HepG2 (cell line): ENCODE data around the gene SNRPN. TPM values are rescaled to one million over a fixed set of nuclear protein-coding genes. Genes with fewer than 3 reads are reported as not detected.

Experiments used
- ATAC-seq: fragments of 200-7000 bp; cut with Tn5 transposase; 3 replicates; pipeline ENCODE4 v1.9.1; 2020; ENCODE audit warnings: mild to moderate bottlenecking, moderate library complexity
- BruUV-seq: library from RNA; stranded (reverse); fragments of 400-500 nt; replicated peaks from 2 replicates; lab custom pipeline; 2021; lab: Mats Ljungman, UMichigan
- CTCF ChIA-PET: fragments of 300-600 bp; formaldehyde crosslinking; extraction: SDS; loops from one replicate; lab custom pipeline; 2021; ENCODE audit warnings: low total read pairs, inconsistent platforms, low intra/inter-chr PET ratio; lab: Yijun Ruan, JAX
- POLR2A ChIA-PET: fragments of 350-600 bp; sonication (Branson Sonifier 250); formaldehyde crosslinking; loops from one replicate; lab custom pipeline; 2020; ENCODE audit warnings: antibody characterized with exemption, inconsistent platforms; lab: Yijun Ruan, JAX
- DNase-seq: peaks from one replicate; pipeline ENCODE4 v3.0.0-alpha.2; 2015; ENCODE audit warnings: low spot score
- FAIRE-seq: peaks from 3 replicates; lab custom pipeline; 2011; peaks lifted over from hg19 to GRCh38; lab: Jason Lieb, UNC
- H2AFZ ChIP-seq: one replicate; pipeline ENCODE4 v1.6.1; 2011; ENCODE audit warnings: low read length, inconsistent platforms
- H3K27ac ChIP-seq: fragments of 300-600 bp; 3 replicates; pipeline ENCODE4 v1.8.0; 2011; ENCODE audit warnings: mixed run types, mild to moderate bottlenecking, mixed read lengths, low read length, inconsistent platforms; ENCODE audit not compliant: insufficient read depth; ENCODE audit errors: extremely low read length
- H3K27me3 ChIP-seq, 2 experiments: fragments of 200-600 bp in 1 of 2; 2 replicates in 1 of 2; 3 replicates in 1 of 2; pipeline versions ENCODE4 v1.6.0 to v1.8.0; 2011; ENCODE audit warnings: low read length in 2 of 2, mild to moderate bottlenecking in 2 of 2, moderate library complexity in 2 of 2, inconsistent platforms in 1 of 2; ENCODE audit not compliant: insufficient read depth in 2 of 2, control insufficient read depth in 1 of 2
- H3K36me3 ChIP-seq, 2 experiments: fragments of 200-600 bp in 1 of 2; replicated peaks in 1 of 2; 2 replicates in 1 of 2; 3 replicates in 1 of 2; pipeline versions ENCODE4 v1.5.1 to v1.8.0; 2011; ENCODE audit warnings: low read length in 2 of 2, inconsistent platforms in 1 of 2; ENCODE audit not compliant: insufficient read depth in 2 of 2, control insufficient read depth in 1 of 2
- H3K4me1 ChIP-seq: 2 replicates; pipeline ENCODE4 v1.5.1; 2012; ENCODE audit warnings: low read length, inconsistent platforms; ENCODE audit not compliant: insufficient read depth
- H3K4me2 ChIP-seq: 2 replicates; pipeline ENCODE4 v1.6.0; 2011; ENCODE audit warnings: low read depth, low read length, inconsistent platforms
- H3K4me3 ChIP-seq, 3 experiments: fragments of 200-600 bp in 1 of 3; sonication (generic), shearing (Covaris generic) in 1 of 3; replicated peaks in 1 of 3; 2 replicates each; pipeline ENCODE4 v1.5.1; 2011 to 2016; ENCODE audit warnings: low read length in 3 of 3, inconsistent platforms in 2 of 3, low read depth in 2 of 3, mild to moderate bottlenecking in 2 of 3, control low read depth in 1 of 3, mixed read lengths in 1 of 3; ENCODE audit not compliant: insufficient read depth in 1 of 3
- H3K79me2 ChIP-seq: one replicate; pipeline ENCODE4 v1.6.1; 2011; ENCODE audit warnings: low read length, inconsistent platforms; ENCODE audit not compliant: insufficient read depth
- H3K9ac ChIP-seq: 2 replicates; pipeline ENCODE4 v1.6.0; 2011; ENCODE audit warnings: mild to moderate bottlenecking, low read depth, low read length, inconsistent platforms; ENCODE audit not compliant: insufficient read depth
- H3K9me3 ChIP-seq: 2 replicates; pipeline ENCODE4 v1.5.1; 2012; ENCODE audit warnings: mild to moderate bottlenecking, low read length
- H4K20me1 ChIP-seq: 2 replicates; pipeline ENCODE4 v1.6.0; 2011; ENCODE audit warnings: inconsistent platforms, mild to moderate bottlenecking, low read length, moderate library complexity; ENCODE audit not compliant: insufficient read depth
- ARHGAP35 ChIP-seq: sonication (generic); formaldehyde crosslinking; IDR thresholded peaks from 2 replicates; pipeline ENCODE4 v1.9.0; 2022; ENCODE audit warnings: mild to moderate bottlenecking, inconsistent platforms, moderate library complexity, missing genetic modification reagents, borderline replicate concordance
- MIXL1 ChIP-seq: IDR thresholded peaks from 2 replicates; pipeline ENCODE4 v1.6.1; 2016
- PAF1 ChIP-seq: IDR thresholded peaks from 2 replicates; pipeline ENCODE4 v1.6.1; 2016; ENCODE audit warnings: missing genetic modification reagents, missing compliant biosample characterization
- PHF20 ChIP-seq: sonication (generic); formaldehyde crosslinking; IDR thresholded peaks from 2 replicates; pipeline ENCODE4 v1.5.0; 2020; ENCODE audit warnings: mild to moderate bottlenecking, missing genetic modification reagents
- POLR2G ChIP-seq: fragments of 200-400 bp; formaldehyde crosslinking; IDR thresholded peaks from 2 replicates; pipeline ENCODE4 v1.6.1; 2018; ENCODE audit warnings: mild to moderate bottlenecking, low read depth, low read length, moderate library complexity
- RELA ChIP-seq: sonication (generic); formaldehyde crosslinking; IDR thresholded peaks from 2 replicates; pipeline ENCODE4 v1.4.0; 2020; ENCODE audit warnings: missing genetic modification reagents
- THAP11 ChIP-seq: IDR thresholded peaks from 2 replicates; pipeline ENCODE4 v1.6.1; 2016; ENCODE audit warnings: missing biosample characterization, missing genetic modification reagents
- ZBTB43 ChIP-seq: sonication (generic); formaldehyde crosslinking; conservative IDR thresholded peaks from 2 replicates; pipeline ENCODE4 v1.4.0; 2020; ENCODE audit warnings: missing genetic modification reagents
- ZNF136 ChIP-seq: sonication (generic); formaldehyde crosslinking; IDR thresholded peaks from 2 replicates; pipeline ENCODE4 v1.8.1; 2022; ENCODE audit warnings: low read depth, mild to moderate bottlenecking, moderate library complexity, missing genetic modification reagents
- ZNF644 ChIP-seq: IDR thresholded peaks from 2 replicates; pipeline ENCODE4 v1.6.1; 2016; ENCODE audit warnings: low read depth
- ZNF691 ChIP-seq: sonication (generic); formaldehyde crosslinking; IDR thresholded peaks from 2 replicates; pipeline ENCODE4 v1.4.0; 2020; ENCODE audit warnings: missing genetic modification reagents, low read depth, mild to moderate bottlenecking, borderline replicate concordance
- ZNF850 ChIP-seq: sonication (generic); formaldehyde crosslinking; conservative IDR thresholded peaks from 2 replicates; pipeline ENCODE4 v1.9.0; 2021; ENCODE audit warnings: mild to moderate bottlenecking, missing genetic modification reagents
- ZNF891 ChIP-seq: sonication (generic); formaldehyde crosslinking; IDR thresholded peaks from 2 replicates; pipeline ENCODE4 v1.5.0; 2020; ENCODE audit warnings: mild to moderate bottlenecking, missing genetic modification reagents
- WGBS: methylation state at CpG from one replicate; pipeline ENCODE4 v1.1.6; 2017; ENCODE audit warnings: low lambda C conversion rate; 5-methylcytosine and 5-hydroxymethylcytosine counted together
- in situ Hi-C: cut with HindIII; loops from 2 replicates; pipeline ENCODE4 v1.10.0; 2017; ENCODE audit warnings: low pct_unique_long_range_greater_than_20kb; ENCODE audit not compliant: extremely low pct_ligation_motif_present
- intact Hi-C: fragments of 100-400 bp; cut with micrococcal nuclease; formaldehyde crosslinking; loops from one replicate; pipeline ENCODE4 v1.10.0; 2022; ENCODE audit not compliant: unreplicated experiment
- polyA plus RNA-seq, 8 experiments: library from polyadenylated mRNA; depleted of rRNA in 3 of 8; stranded (reverse) in 7 of 8; unstranded in 1 of 8; fragments of >200 nt; fragmentation: Illumina TruSeq in 4 of 8; extraction: Trizol in 4 of 8; gene quantifications; 2 replicates each; pipeline versions ENCODE4 v1.2.1 to v1.2.3, GENCODE V29; 2011 to 2016; ENCODE audit warnings: low read depth in 4 of 8, missing spikeins in 1 of 8, mixed read lengths in 1 of 8; ENCODE audit not compliant: insufficient read depth in 1 of 8
- total RNA-seq, 5 experiments: library from RNA; depleted of rRNA; stranded (reverse); fragments of >200 nt; fragmentation: Illumina TruSeq; extraction: Trizol; gene quantifications; 2 replicates each; pipeline ENCODE4 v1.2.3, GENCODE V29; 2016; ENCODE audit warnings: low read depth in 1 of 5
- TF ChIP-seq, protein P1 (sequence below): sonication (generic); formaldehyde crosslinking; IDR thresholded peaks from 2 replicates; pipeline ENCODE4 v1.4.0; 2020; ENCODE audit warnings: mild to moderate bottlenecking, missing genetic modification reagents, borderline replicate concordance
- TF ChIP-seq, protein P2 (sequence below): IDR thresholded peaks from 2 replicates; pipeline ENCODE4 v1.6.1; 2012; ENCODE audit warnings: inconsistent platforms
- TF ChIP-seq, protein P3 (sequence below): sonication (generic); formaldehyde crosslinking; IDR thresholded peaks from 2 replicates; pipeline ENCODE4 v1.5.0; 2020; ENCODE audit warnings: missing genetic modification reagents

The SNRPN gene
- total and polyA plus RNA-seq, 2 of the 13 experiments (the other 11 are each of a cell fraction or from before 2014, with no cell fraction given): 133 to 212 TPM

DNA sequence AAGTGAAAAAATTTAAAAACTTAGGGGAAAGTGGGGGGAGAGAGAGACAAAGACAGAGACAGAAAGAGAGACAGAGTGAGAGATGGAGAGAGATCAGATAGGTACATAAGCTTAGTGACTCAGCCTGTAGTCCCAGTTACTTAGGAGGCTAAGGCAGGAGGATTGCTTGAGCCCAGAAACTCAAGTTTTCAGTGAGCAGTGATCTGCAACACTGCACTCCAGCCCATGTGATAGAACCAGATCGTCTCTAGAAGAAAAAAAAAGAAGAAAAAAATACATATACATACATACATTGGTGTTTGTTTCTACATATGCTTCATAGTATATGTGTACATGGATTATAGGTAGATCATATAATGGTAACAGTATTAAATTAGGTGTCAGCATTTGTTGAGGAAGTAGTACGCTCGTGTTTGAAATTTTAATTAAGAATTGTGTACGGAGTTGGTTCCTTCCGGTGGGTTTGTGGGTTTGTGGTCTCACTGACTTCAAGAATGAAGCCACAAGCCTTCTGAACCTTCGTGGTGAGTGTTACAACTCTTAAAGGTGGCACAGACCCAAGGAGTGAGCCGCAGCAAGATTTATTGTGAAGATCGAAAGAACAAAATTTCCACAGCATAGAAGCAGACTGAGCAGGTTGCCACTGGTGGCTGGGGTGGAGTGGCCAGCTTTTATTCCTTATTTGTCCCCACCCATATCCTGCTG is 38.3 kb upstream of the SNRPN start (continued):
- TF ChIP-seq, protein P1, sequence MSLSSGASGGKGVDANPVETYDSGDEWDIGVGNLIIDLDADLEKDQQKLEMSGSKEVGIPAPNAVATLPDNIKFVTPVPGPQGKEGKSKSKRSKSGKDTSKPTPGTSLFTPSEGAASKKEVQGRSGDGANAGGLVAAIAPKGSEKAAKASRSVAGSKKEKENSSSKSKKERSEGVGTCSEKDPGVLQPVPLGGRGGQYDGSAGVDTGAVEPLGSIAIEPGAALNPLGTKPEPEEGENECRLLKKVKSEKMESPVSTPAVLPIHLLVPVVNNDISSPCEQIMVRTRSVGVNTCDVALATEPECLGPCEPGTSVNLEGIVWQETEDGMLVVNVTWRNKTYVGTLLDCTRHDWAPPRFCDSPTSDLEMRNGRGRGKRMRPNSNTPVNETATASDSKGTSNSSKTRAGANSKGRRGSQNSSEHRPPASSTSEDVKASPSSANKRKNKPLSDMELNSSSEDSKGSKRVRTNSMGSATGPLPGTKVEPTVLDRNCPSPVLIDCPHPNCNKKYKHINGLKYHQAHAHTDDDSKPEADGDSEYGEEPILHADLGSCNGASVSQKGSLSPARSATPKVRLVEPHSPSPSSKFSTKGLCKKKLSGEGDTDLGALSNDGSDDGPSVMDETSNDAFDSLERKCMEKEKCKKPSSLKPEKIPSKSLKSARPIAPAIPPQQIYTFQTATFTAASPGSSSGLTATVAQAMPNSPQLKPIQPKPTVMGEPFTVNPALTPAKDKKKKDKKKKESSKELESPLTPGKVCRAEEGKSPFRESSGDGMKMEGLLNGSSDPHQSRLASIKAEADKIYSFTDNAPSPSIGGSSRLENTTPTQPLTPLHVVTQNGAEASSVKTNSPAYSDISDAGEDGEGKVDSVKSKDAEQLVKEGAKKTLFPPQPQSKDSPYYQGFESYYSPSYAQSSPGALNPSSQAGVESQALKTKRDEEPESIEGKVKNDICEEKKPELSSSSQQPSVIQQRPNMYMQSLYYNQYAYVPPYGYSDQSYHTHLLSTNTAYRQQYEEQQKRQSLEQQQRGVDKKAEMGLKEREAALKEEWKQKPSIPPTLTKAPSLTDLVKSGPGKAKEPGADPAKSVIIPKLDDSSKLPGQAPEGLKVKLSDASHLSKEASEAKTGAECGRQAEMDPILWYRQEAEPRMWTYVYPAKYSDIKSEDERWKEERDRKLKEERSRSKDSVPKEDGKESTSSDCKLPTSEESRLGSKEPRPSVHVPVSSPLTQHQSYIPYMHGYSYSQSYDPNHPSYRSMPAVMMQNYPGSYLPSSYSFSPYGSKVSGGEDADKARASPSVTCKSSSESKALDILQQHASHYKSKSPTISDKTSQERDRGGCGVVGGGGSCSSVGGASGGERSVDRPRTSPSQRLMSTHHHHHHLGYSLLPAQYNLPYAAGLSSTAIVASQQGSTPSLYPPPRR: no peak

DNA sequence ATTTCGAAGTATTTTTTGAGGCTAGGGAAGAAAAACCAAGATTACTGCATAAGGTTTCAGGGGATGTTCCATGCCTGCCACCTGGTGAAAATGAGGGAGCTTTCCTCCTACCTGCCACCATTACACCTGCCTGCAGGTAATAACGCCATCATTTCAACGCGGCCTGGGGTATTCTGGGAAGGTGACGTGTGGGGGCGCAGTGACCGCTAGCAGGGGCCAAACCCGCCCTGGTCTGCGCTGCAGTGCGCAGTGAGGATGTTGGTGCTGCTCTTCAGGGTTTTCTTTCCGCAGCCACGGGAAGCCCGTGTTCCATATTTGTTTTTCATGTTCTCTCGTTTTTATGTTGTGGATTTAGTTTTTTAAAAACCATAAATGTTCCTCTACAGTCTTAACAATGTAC is 37.4 kb upstream of the SNRPN start:
- DNase-seq: no peak
- no peaks in the 10 kb centered on the region for H3K27me3 ChIP-seq
- POLR2A ChIA-PET: no interaction called here
- peaks cover 36% of the 10 kb centered on the region for H3K4me1 ChIP-seq
- BruUV-seq: no TSS peak
- no peak overlapping the region for H3K4me3 ChIP-seq
- in situ Hi-C loops (no loop called here), intact Hi-C loops (no loop called here)
- no peak overlapping the region for H3K9ac ChIP-seq
- FAIRE-seq: no peak
- peaks cover 22% of the 10 kb centered on the region for H3K9me3 ChIP-seq
- no peaks in the 10 kb centered on the region for H3K79me2 ChIP-seq
- WGBS: 53% methylated on average over 14 of the region's 14 CpGs
- ATAC-seq: no peak
- H4K20me1 ChIP-seq: no peaks in the 10 kb centered on the region
- CTCF ChIA-PET: no interaction called here
- H2AFZ ChIP-seq: no peak overlapping the region
- H3K36me3 ChIP-seq: no peaks in the 10 kb centered on the region
- no peak overlapping the region for H3K4me2 ChIP-seq
- no peak overlapping the region for H3K27ac ChIP-seq
- TF ChIP-seq THAP11 (CRISPR knock-in tag) (no peak), ZNF850 (CRISPR knock-in tag) (no peak), ZNF691 (CRISPR knock-in tag) (no peak), POLR2G (no peak), PAF1 (no peak), ZNF644 (CRISPR knock-in tag) (no peak), RELA (no peak), ZNF136 (CRISPR knock-in tag) (no peak), ARHGAP35 (CRISPR knock-in tag) (no peak), ZBTB43 (CRISPR knock-in tag) (no peak), PHF20 (CRISPR knock-in tag) (no peak), ZNF891 (CRISPR knock-in tag) (no peak), MIXL1 (CRISPR knock-in tag) (no peak)
- TF ChIP-seq, protein P2, sequence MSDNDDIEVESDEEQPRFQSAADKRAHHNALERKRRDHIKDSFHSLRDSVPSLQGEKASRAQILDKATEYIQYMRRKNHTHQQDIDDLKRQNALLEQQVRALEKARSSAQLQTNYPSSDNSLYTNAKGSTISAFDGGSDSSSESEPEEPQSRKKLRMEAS: no peak
- TF ChIP-seq, protein P3, sequence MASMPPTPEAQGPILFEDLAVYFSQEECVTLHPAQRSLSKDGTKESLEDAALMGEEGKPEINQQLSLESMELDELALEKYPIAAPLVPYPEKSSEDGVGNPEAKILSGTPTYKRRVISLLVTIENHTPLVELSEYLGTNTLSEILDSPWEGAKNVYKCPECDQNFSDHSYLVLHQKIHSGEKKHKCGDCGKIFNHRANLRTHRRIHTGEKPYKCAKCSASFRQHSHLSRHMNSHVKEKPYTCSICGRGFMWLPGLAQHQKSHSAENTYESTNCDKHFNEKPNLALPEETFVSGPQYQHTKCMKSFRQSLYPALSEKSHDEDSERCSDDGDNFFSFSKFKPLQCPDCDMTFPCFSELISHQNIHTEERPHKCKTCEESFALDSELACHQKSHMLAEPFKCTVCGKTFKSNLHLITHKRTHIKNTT (CRISPR knock-in tag): no peak
